Epidermal melanocyte (primary cell): ENCODE data around the gene PSMC2.
A peak's percentile ranks its signal among the peaks of the same experiment; 100 is the strongest.

Experiments
- DNase-seq: peaks from one replicate; pipeline ENCODE4 v3.0.0; 2011; ENCODE audit warnings: low spot score; ENCODE audit not compliant: insufficient read length

Gene PSMC2

GRCh38 chr7:103347507-103348267, at the start of gene PSMC2:
Gene PSMC2, plus strand, starts transcription at chr7:103347643. Its CDS starts 69 bp downstream, at chr7:103347712.
- peak; percentile 77 for DNase-seq

- DNase-seq = no peak
Measured at GRCh38 chr7:103297837-103298179, 49.6 kb upstream of the PSMC2 start.

- DNase-seq = no peak
Measured at GRCh38 chr7:103299660-103300059, 47.8 kb upstream of the PSMC2 start.

GRCh38 chr7:103301441-103301840, 46.0 kb upstream of the PSMC2 start:
- DNase-seq = no peak

GRCh38 chr7:103307503-103308231, 39.8 kb upstream of the PSMC2 start:
- no peak for DNase-seq

GRCh38 chr7:103314852-103315251, 32.6 kb upstream of the PSMC2 start:
- DNase-seq = no peak

- no peak for DNase-seq
Measured at GRCh38 chr7:103316380-103316941, 31.0 kb upstream of the PSMC2 start.

- no peak for DNase-seq
Measured at GRCh38 chr7:103317009-103317408, 30.4 kb upstream of the PSMC2 start.

- no peak for DNase-seq
Measured at GRCh38 chr7:103325744-103326143, 21.7 kb upstream of the PSMC2 start.

- no peak for DNase-seq
Measured at GRCh38 chr7:103336761-103337160, 10.7 kb upstream of the PSMC2 start.

GRCh38 chr7:103338864-103339263, 8.6 kb upstream of the PSMC2 start:
- no peak for DNase-seq

GRCh38 chr7:103341466-103341865, 6.0 kb upstream of the PSMC2 start:
- no peak for DNase-seq

- no peak for DNase-seq
Measured at GRCh38 chr7:103343332-103343731, 4.1 kb upstream of the PSMC2 start.

- no peak for DNase-seq
Measured at GRCh38 chr7:103343758-103344452, 3.5 kb upstream of the PSMC2 start.

- peak; percentile 70 for DNase-seq
Measured at GRCh38 chr7:103344453-103345149, 2.8 kb upstream of the PSMC2 start, which contains the start of gene DNAJC2. Gene DNAJC2, minus strand, starts transcription at chr7:103344767. Its CDS starts 145 bp downstream, at chr7:103344622.

GRCh38 chr7:103346396-103346795, 1.0 kb upstream of the PSMC2 start:
- no peak for DNase-seq

GRCh38 chr7:103348452-103348851, 1.0 kb downstream of the PSMC2 start:
- no peak for DNase-seq

GRCh38 chr7:103348959-103349358, 1.5 kb downstream of the PSMC2 start:
- no peak for DNase-seq

GRCh38 chr7:103349805-103350204, 2.4 kb downstream of the PSMC2 start:
- no peak for DNase-seq

GRCh38 chr7:103369432-103369831, 22.0 kb downstream of the PSMC2 start:
- DNase-seq = no peak
